K562 (cell line): ENCODE results near the gene ZNF460. TPM values are rescaled to one million over a fixed set of nuclear protein-coding genes. Genes with fewer than 3 reads are reported as not detected.

Experiments
- BRD9 ChIP-seq: fragments of 450-650 bp; IDR thresholded peaks from 2 replicates; pipeline ENCODE4 v1.6.1; 2018; ENCODE audit warnings: low read depth; ENCODE audit not compliant: partially characterized antibody
- ETV1 ChIP-seq: fragments of 450-650 bp; conservative IDR thresholded peaks from 2 replicates; pipeline ENCODE4 v1.6.1; 2016; ENCODE audit warnings: missing genetic modification characterization, control low read depth, low read depth, missing compliant biosample characterization
- GTF2E2 ChIP-seq: fragments of 200-800 bp; sonication (Bioruptor generic); IDR thresholded peaks from 2 replicates; pipeline ENCODE4 v1.6.1; 2016; ENCODE audit warnings: missing genetic modification characterization, missing compliant biosample characterization
- HMBOX1 ChIP-seq: sonication (generic); IDR thresholded peaks from 2 replicates; pipeline ENCODE4 v1.6.1; 2016
- KLF10 ChIP-seq: fragments of 250-450 bp; sonication (Bioruptor Pico); IDR thresholded peaks from 2 replicates; pipeline ENCODE4 v1.6.1; 2021; ENCODE audit warnings: matching md5 sums
- MAX ChIP-seq: sonication (generic); formaldehyde crosslinking; IDR thresholded peaks from 2 replicates; pipeline ENCODE4 v1.9.0; 2022; ENCODE audit warnings: mild to moderate bottlenecking, missing genetic modification reagents
- POLR2AphosphoS5 ChIP-seq: IDR thresholded peaks from 2 replicates; pipeline ENCODE4 v1.6.1; 2011; ENCODE audit warnings: mild to moderate bottlenecking, low read depth, low read length, moderate library complexity; ENCODE audit not compliant: control insufficient read depth, insufficient read depth
- UBTF ChIP-seq, 2 experiments: IDR thresholded peaks; 2 replicates each; pipeline ENCODE4 v1.6.1; 2012; ENCODE audit warnings: improper control_type of control experiment in 2 of 2, low read depth in 2 of 2, low read length in 2 of 2, borderline replicate concordance in 1 of 2
- ZBTB1 ChIP-seq: sonication (generic); formaldehyde crosslinking; IDR thresholded peaks from 2 replicates; pipeline ENCODE4 v1.8.1; 2023; ENCODE audit warnings: missing genetic modification reagents, low read depth, mild to moderate bottlenecking, borderline replicate concordance
- ZBTB7A ChIP-seq: IDR thresholded peaks from 2 replicates; pipeline ENCODE4 v1.6.1; 2011; ENCODE audit warnings: low read depth, mild to moderate bottlenecking, low read length, moderate library complexity, borderline replicate concordance; ENCODE audit not compliant: control insufficient read depth
- ZNF175 ChIP-seq: fragments of 200-800 bp; sonication (Bioruptor generic); IDR thresholded peaks from 2 replicates; pipeline ENCODE4 v1.6.1; 2016; ENCODE audit warnings: low read depth, mild to moderate bottlenecking, missing genetic modification characterization, missing compliant biosample characterization
- ZNF184 ChIP-seq: sonication (generic); formaldehyde crosslinking; IDR thresholded peaks from 2 replicates; pipeline ENCODE4 v1.5.0; 2020; ENCODE audit warnings: missing genetic modification reagents
- ZNF444 ChIP-seq: fragments of 250-450 bp; sonication (Bioruptor Pico); IDR thresholded peaks from 2 replicates; pipeline ENCODE4 v1.4.0; 2020; ENCODE audit warnings: mild to moderate bottlenecking, moderate library complexity
- polyA plus RNA-seq, 8 experiments: library from polyadenylated mRNA; depleted of rRNA in 4 of 8; stranded (reverse) in 5 of 8; unstranded in 3 of 8; fragments of >200 nt; fragmentation: Nextera tagmentation in 2 of 8; fragmentation: Illumina TruSeq in 1 of 8; extraction: Ambion mirVana in 2 of 8; extraction: Trizol in 1 of 8; gene quantifications; 2 replicates each; pipeline versions ENCODE4 v1.2.1 to v1.2.3, GENCODE V29; 2011 to 2014; ENCODE audit warnings: inconsistent platforms in 1 of 8, missing spikeins in 1 of 8
- total RNA-seq, 7 experiments: library from RNA; depleted of rRNA in 6 of 7; stranded (reverse); fragments of >200 nt in 6 of 7; fragmentation: Illumina TruSeq in 2 of 7; extraction: Trizol in 2 of 7; gene quantifications; 2 replicates each; pipeline versions ENCODE4 v1.2.1 to v1.2.3, GENCODE V29; 2011 to 2021; ENCODE audit warnings: low replicate concordance in 1 of 7
- TF ChIP-seq, protein P1 (sequence below), 2 experiments: fragments of 450-650 bp; formaldehyde crosslinking in 1 of 2; IDR thresholded peaks; 2 replicates each; pipeline versions ENCODE4 v1.4.0 to v1.6.1; 2014 to 2020; ENCODE audit warnings: mild to moderate bottlenecking in 2 of 2, borderline replicate concordance in 1 of 2, low read depth in 1 of 2

ZNF460 gene
- total and polyA plus RNA-seq, 9 of the 15 experiments (the other 6 are each of a cell fraction or from before 2014, with no cell fraction given) = 0.45 to 36.2 (median 16.6) TPM

GRCh38 chr19:57279418-57280164 is 694 bp upstream of the ZNF460 start (continued):
- TF ChIP-seq ZNF175 (CRISPR knock-in tag) = peak; percentile 76
- TF ChIP-seq GTF2E2 (tag) = peak; percentile 94
- TF ChIP-seq ZBTB7A = peak; percentile 29; the same call in 1 of the 2 replicates
- TF ChIP-seq, protein P1, sequence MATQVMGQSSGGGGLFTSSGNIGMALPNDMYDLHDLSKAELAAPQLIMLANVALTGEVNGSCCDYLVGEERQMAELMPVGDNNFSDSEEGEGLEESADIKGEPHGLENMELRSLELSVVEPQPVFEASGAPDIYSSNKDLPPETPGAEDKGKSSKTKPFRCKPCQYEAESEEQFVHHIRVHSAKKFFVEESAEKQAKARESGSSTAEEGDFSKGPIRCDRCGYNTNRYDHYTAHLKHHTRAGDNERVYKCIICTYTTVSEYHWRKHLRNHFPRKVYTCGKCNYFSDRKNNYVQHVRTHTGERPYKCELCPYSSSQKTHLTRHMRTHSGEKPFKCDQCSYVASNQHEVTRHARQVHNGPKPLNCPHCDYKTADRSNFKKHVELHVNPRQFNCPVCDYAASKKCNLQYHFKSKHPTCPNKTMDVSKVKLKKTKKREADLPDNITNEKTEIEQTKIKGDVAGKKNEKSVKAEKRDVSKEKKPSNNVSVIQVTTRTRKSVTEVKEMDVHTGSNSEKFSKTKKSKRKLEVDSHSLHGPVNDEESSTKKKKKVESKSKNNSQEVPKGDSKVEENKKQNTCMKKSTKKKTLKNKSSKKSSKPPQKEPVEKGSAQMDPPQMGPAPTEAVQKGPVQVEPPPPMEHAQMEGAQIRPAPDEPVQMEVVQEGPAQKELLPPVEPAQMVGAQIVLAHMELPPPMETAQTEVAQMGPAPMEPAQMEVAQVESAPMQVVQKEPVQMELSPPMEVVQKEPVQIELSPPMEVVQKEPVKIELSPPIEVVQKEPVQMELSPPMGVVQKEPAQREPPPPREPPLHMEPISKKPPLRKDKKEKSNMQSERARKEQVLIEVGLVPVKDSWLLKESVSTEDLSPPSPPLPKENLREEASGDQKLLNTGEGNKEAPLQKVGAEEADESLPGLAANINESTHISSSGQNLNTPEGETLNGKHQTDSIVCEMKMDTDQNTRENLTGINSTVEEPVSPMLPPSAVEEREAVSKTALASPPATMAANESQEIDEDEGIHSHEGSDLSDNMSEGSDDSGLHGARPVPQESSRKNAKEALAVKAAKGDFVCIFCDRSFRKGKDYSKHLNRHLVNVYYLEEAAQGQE (IDR thresholded peaks at IDR 0.05; ENCODE audit: borderline replicate concordance) = 0 out of 2 replicates have a peak, but pooled peaks have one; percentile 2
- TF ChIP-seq, protein P1 (CRISPR knock-in tag; IDR thresholded peaks at IDR 0.05; ENCODE audit: low read depth) = no peak
- peak; percentile 93 for TF ChIP-seq BRD9
- TF ChIP-seq KLF10 (CRISPR knock-in tag) = no peak; the same call in 1 of the 2 replicates
- TF ChIP-seq POLR2AphosphoS5 = peak; percentile 83
- peak; percentile 89 for TF ChIP-seq MAX (CRISPR knock-in tag)
- TF ChIP-seq UBTF (IDR thresholded peaks at IDR 0.05; ENCODE audit: borderline replicate concordance in 1 of 2, low read depth in 2 of 2, low read length in 2 of 2) = 0 out of 4 replicates have a peak, but pooled peaks of 1 of the 2 experiments have one; percentile 64
- no peak for TF ChIP-seq ZNF184
- TF ChIP-seq ZNF444 (CRISPR knock-in tag) = no peak
- 0 out of 2 replicates have a peak, but pooled peaks have one; percentile 40 for TF ChIP-seq HMBOX1
- TF ChIP-seq ZBTB1 (CRISPR knock-in tag) = no peak
- peak; percentile 88 for TF ChIP-seq ETV1 (tag)
